Kasumi-1 (cell line): Measurements from ENCODE around the gene HSPG2.

ENCODE experiments used
- DNase-seq, 2 experiments: peaks; one replicate each; lab custom pipeline; 2025; lab: John Stamatoyannopoulos, UW

HSPG2 gene

DNA sequence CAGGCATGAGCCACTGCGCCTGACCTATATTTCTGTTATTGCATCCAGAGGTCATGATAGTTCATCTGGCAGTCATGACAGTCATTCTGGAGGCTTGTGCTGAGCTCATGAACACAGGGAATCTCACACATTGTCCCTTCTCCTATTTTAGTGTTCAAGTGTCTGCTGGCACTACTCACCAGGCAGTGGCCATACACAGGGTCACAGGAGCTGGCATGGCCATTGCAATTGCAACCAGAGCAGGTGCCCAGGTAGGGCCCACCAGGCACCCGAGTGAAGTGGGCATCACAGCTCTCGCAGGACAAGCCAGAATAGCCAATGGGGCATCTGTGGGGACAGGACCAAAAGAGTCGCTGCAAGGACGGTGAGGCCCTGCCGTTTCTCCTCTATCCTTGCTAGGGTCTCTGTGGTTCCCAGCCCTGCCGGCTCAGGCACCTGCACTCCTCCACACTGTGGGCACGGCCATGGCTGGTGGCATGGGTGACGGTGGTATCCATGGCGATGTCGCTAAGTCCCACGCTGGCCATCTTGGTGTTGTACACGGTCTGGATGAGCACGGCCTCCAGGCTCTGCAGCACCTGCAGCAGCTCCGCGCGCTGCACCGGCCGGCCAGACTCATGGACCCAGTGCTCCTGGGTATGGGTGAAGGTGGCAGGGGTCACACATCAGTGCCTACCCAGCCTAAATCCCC is 57.0 kb downstream of the HSPG2 start:
- no peak for DNase-seq

DNA sequence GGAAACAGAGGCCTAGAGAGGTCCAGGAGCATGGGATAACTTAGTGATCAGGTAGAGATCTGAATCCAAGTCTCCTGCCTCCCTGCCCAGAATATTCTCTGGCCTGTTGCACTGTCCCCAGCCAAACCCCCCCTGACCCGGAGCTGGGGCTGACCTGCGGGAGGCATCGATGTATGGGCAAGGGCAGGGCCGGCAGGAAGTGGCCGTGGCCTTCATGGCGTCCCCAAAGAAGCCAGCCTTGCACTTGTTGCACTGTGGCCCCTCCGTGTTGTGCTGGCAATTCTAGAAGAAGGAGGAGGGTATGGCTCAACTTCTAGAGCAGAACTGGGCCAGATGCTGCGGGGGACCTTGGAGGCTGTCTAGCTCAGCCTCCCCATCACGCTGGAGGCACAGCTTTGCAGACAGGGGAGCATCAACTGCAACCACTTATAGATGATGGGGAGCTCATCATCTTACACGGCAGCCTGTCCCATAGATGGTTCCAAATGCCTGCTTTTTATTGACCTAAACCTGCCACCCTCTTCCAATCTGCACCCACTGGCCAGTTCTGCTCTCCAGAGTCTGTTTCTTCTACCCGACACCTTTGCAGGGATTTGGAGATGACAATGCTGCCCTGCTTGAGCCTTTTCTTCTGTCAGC is 58.2 kb downstream of the HSPG2 start:
- DNase-seq = no peak

DNA sequence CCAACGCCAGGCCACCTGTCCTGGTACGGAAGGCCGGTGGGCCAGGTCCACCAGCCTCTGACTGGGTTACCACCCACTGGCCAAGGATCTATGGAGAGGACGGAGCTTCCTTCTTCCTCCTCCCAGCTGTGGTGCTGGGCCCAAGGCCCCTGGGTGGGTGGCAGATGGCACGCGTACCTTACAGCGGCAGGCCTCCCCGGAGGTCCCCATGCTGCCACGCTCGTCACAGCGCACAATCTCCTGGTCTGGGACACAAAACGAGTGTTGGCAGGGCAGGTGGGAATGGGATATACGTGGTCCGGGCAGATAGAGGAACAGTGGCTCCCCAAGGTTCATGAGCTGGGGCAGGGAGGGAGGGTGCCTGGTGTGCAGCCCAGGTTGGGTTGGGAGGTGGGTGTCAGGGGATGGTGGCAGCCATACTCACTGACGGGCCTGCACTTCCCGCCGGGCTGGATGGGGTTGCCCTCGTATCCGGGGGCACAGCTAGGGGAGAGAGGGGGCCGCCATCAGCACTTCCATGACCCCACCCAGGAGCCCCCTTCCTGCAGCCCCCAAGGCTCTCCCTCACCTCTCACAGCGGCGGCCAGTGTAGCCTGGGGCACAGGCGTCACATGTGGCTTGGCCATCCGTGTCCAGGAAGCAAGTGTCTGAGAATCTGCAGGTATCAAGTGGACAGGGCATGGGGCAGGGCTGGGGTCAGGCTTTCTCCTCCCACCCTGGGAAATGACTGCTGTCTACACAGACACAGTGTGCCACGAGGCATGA is 58.9 kb downstream of the HSPG2 start:
- no peak for DNase-seq

DNA sequence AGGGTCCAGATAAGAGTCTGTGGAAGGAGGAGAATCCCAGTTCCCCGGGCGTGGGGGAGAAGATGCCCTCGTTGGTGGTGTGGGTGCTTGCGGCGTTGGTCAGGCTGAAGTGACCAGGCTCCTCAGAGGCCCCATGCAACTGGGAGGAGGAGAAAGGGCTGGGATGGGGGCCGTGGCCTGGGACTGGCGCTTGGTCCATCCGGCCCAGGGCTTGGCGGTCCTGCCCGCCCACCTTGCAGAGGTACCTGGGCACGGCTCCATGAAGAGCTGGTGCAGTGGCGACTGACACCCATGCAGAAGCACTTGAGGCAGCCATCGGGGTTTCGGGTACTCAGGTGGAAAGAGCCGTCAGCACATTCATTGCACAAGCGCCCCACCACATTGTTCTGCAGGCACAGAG is 60.8 kb downstream of the HSPG2 start:
- no peak for DNase-seq

DNA sequence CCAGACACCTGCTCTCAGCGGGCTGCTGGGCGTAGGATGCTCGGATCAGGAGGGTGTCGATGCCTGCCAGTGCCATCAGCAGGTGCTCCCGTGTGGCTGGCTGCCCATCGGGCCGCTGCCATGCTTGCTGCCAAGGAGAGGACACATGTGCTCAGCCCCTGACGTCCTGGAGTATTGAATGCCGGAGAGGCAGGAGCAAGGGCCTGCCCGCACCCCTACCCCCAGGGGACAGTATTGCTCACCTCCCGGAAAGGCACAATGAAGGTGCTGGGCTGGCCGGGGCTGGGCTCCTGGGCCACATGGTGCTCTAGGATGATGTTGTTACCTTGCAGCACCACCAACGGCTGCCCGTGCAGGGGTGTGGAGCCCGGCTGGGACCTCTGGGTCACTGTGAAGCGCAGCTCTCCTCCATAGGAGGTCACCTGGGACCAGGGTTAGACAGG is 61.5 kb downstream of the HSPG2 start:
- no peak for DNase-seq

DNA sequence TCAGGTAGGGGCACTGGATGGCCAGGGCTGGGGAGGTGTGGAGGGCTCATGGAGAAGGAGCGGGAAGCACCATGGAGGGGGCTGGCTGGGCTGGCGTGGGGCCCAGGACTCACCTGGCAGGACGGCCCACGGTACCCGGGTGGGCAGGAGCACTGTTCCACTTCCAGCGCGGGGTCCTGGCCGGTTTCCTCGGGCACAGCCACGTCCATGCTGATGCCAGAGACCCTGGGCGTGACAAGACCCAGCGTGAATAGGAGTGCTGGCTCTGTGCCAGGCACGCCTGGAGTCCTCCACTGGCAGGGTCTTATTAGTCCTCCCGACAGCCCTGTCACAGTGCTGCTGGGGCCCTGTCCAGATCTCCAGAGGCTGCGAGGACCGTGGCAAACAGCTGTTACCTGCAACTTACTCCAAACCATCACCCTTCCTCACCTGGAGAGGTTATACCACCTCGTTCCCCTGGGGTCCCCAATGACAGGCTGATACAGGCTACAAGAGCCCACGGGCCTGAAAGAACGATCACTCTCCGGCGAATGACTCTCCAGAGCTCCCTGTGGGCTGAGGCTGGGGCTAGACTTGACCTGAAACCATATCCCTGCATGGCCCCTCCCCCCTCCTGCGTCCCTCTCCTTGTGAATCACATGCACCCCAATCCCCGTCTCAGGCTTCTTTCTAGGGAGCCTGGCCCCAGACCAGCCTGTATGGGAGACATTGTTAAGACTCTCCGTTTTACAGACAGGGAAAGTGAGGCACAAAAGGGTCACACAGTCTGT is 62.1 kb downstream of the HSPG2 start:
- DNase-seq = no peak

DNA sequence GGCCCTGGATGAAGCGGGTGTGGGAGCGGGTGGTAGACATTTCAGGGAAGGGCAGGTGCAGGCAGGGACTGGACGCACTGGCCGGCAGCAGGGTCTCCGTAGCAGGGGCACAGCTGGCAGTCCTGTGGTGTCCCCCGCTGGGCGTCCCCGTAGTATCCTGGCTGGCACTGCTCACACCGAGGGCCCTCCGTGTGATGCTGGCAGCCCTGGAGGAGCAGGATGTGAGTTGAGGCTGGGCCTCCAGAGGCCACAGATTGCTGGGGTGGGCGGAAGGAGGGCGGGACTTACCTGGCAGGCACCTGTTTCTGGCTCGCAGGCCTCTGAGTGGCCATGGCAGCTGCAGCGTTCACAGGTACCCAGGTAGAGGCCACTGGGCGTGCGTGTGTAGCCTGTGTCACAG is 62.8 kb downstream of the HSPG2 start:
- no peak for DNase-seq

DNA sequence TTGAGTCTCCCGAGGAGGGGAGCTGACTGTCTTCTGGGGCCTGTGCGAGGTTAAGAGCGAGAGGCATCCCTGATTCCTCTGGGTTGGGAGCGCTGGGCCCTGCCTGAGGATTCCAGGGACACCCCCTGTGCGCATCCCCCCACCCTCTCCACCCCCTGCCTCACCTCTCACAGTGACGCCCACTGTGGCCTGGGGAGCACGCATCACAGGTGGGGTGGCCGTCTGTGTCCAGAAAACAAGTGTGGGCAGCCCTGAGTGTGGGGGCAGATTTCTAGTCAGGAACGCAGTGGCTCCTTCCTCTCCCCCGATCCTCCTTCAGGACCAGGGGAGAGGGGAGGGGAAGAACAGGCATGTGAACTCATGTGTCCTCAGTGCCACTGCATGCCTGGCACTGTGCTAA is 63.3 kb downstream of the HSPG2 start:
- no peak for DNase-seq

DNA sequence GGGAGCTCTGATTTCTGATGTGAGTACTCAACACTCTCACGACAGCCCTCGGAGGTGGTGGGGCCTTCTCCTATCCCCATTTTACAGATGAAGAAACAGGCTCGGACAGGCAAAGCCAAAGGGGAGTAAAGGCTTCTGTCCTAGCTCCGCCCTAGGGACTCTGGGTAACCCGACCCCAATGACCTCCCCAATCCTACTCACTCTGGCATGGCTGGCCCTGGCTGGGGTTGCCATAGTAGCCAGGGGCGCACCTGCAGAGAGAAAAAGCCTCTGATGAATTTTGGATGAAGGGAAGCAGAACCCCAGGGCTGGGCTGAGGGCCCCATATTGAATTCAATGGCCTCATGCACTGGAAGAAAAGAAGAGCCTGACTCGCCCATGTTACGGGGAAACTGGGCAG is 63.9 kb downstream of the HSPG2 start:
- DNase-seq = no peak

DNA sequence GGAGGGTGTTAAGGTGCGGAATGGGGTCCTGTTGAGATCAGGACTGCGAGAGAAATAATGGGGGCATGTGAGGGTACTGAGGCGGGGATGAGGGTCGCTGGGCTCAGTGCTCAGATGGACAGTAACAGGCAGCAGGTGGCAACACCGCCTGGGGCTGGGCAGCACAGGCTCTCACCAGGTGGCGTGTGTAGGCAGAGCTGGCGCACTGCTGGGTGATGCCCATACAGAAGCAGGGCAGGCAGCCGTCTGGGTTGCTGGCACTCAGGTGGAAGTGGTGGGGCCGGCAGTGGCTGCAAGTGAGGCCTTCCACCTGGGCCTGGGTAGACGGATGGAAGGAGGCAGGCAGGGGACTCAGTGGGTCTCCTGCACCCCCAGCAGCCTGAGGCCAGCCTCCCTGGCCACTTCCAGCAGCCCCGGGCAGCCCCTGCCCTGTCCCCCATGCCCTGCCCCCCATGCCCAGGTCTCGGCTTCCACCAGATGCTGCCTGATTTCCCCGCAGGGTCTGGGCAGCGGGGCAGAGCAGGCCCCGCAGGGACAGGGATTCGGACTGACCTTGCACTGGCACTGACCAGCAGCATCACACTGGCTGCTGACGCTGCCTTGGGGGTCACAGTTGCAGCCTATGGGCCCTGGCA is 64.5 kb downstream of the HSPG2 start:
- no peak for DNase-seq

DNA sequence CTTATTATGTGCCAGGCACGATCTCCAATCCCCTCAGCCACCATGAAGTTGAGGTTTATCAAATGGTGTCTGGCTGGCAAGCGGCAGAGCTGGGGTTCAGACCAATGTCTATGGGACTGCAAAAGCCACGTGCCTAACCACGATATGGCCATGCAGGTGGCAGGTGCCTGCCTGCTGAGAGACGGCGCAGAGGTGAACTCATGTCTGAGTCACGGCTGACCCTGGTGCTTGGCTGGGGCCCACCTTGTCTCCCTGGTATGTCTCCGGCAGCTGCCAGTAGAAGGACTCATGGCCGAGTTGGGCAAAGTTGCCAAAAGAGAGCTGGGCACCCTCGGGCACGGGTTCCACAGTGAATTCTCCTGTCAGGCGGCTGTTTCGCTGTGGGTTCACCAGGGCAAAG is 65.2 kb downstream of the HSPG2 start:
- no peak for DNase-seq

DNA sequence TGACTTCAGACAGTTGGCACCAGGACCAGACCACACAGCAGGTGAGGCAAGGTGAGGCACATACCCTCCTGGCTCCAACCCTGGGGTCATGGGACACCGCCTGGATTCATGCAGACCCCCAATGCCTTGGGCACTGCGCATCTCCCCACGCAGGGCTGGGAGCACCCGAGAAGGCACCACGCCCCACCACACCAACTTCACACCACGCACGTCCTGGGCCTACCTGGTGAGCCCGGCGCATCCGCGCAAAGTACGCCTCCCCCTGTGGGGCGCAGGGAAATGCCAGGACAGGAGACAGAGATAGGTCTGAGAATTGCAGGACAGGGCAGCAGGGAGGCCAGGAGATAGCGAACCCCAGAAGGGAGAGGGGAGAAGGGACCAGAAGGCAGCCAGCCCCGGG is 66.5 kb downstream of the HSPG2 start:
- no peak for DNase-seq

DNA sequence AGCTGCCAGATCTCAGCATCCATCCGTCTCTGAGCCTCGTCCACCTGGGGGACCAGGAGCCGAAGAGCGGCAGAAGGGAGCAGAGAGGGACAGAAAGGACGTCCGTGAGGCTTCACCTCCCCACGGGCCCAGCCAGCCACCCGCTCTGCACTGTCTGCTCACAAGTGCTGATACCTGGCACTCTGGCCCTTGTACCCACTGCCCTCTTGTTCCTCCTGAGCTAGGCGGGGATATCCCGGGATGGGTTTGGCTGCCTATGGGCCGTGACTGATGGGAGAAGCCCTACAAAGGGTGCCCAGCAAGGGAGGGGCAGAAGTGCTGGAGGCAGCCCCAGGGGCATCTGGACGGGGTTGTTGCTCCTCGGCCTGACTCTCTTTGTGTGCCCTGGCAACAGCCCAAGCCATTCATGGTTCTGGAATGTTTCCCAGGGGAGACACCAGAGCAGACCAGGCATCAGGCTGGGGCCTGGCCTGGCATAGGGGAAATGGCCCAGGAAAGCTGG is 67.4 kb downstream of the HSPG2 start:
- no peak for DNase-seq

DNA sequence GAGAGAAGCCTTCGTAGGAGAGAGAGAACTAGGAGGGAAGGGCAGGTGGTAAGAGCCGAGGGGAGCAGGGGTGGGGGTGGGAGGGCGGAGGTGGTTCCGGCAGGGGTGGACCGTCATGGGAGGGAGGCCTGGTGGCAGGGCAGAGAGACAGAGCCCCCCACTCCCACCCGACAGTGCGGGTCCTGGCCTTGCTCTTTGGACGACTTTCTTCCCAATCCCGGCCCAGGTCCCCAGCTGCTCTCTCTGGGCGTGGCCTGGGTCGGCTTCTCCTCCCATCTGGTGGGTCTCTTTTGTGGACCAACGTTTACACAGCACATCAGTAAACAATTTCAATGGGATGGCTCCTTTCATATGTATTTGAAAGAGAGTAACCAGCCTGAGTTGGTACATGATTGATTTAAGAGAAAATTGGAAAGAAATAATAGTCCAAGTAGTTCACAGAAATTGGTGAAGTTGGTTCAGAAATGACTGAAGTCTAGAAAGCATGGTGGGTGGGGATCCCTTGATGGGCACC is 68.1 kb downstream of the HSPG2 start:
- no peak for DNase-seq

DNA sequence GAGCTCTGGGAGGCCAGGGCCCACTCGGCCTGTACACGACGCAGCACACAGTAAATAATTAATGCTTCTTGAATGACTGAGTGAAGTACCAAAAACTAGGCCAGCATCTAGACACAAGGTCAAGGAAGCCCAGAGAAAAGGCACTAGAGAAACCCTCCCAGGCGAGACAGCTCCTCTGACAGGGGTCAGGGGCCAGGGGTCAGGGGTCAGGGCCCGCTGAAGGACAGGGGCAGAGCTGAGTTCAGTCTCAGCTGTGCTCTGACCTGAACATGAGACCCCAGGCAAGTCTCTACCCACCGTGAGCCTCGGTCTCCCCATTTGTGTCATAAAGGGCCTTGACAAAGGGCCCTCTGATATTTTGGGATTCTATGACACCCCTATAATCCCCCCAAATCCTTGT is 68.6 kb downstream of the HSPG2 start:
- DNase-seq = no peak

DNA sequence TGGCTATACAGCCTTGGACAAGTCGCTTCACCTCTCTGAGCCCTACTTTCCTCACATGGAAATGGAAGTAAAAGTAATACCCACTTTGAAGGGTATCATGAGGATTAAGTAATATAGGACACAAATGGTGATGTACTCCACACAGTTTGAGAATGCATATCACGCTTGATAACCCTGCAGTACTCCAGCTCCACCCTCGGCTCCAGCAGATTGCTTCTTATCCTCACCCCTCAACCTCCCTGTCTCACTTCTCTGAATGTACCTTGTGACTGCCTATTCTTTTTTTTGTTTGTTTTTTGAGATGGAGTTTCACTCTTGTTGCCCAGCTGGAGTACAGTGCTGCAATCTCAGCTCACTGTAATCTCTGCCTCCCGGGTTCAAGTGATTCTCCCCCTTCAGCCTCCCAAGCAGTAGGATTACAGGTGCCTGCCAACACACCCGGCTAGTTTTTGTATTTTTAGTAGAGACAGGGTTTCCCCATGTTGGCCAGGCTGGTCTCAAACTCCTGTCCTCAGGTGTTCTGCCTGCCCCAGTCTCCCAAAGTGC is 69.6 kb downstream of the HSPG2 start:
- no peak for DNase-seq

DNA sequence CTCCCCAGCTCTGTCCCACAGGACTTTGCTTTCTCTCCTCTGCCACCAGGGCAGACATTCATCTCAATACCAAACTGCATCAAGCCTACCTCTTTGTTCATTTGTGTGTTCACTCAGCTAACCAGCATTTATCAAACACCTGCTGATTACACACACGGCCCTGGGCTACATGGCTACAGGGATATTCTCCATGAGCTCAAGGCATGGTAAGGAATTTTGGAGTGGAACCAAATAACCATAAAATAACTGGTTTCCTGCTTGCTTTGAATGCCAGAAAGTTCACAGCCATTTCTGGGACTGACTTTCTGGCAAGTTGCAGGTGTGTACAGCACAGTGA is 70.4 kb downstream of the HSPG2 start:
- no peak for DNase-seq

DNA sequence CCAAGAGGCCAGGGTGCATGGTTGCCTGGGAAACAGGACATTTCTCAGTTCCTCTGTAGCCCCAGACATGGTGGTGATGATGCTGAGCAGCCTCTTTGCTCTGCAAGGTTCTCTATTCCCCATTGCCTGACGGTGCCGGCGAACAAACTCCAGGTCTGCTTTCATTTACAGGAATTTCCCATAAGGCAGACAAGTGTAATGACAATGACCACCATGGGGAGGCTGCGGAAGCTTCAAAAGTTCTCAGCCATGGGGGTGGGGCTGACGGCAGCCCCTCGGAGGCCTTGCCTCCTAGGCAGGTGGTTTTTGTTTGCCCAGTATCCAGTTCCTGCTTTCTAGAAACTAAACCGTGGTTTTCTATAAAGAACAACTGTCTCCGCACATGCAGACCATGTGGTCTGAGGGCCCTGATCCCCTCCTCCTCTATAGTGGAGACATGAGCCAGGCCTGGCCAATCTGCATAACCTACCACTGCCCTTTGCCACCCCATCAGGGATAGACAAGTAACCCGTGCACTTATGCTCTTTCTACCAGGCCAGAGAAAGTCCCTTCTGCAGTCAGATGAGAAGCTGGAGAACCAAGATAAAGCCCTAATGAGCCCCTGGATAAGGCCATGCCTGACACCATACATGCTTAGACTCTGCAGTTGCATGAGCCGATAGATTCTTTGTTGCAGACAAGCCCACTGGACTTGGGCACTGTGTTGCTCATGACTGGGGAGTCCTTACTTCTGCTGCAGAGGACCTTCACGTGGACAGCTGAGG is 71.0 kb downstream of the HSPG2 start:
- peak; percentile 11 to 13 for DNase-seq

DNA sequence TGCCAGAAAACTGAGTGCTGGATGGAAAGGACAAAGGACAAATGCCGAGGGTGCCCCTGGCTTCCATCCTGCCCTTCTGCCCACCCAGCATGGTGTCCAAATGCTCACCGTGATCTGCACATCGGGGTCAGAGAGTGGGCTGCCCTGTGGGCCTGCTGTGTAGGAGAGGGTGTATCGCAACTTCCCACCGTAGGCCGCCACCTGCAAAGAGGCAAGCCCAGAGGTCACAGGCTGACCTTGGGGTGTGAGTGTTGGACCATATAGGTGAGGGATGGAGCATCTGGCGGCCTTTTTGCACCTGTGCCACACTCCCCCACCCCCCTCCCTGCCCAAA is 71.5 kb downstream of the HSPG2 start:
- DNase-seq = no peak

DNA sequence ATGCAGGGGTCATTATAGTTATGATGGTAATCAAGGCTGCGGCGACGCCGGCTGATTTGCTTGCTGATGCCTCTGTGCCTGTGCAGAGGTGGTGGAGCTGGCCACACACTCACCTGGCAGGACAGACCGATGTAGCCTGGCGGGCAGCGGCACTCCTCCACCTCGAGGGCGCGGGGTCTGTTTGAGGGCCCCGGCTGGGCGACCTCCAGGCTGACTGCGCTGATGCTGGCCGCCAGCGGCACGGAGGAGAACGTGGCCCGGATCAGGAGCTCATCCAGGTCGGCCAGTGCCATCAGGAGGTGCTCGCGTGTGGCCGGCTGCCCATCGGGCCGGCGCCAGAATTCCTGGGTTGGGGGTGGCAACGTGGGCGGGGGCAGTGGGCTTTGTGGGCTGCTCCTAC is 72.4 kb downstream of the HSPG2 start:
- no peak for DNase-seq

DNA sequence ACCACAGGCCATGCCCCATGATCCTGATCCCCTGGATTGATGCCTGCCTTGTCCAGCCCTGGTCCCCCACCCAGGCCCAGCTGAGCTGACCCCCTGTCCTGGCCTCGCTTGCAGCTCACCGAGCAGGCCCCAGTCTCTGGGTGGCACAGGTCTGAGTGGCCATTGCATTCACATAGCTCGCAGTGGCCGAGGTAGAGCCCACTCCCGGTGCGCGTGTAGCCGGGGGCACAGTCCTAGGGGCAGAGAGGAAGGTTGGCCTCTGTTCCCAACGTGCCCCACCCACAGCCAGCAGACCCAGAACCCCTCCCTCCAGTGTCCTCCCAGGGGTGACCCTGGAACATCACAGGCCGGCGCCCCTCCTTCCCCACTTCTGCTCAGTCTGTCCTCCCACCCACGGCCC is 73.1 kb downstream of the HSPG2 start:
- DNase-seq = no peak
